ENCODE data around the gene IRS1. TPM values are rescaled to one million over a fixed set of nuclear protein-coding genes. Genes with fewer than 3 reads are reported as not detected.

The IRS1 gene
- total RNA-seq, 1 experiment from 2014 or later: 38.8 TPM

DNA sequence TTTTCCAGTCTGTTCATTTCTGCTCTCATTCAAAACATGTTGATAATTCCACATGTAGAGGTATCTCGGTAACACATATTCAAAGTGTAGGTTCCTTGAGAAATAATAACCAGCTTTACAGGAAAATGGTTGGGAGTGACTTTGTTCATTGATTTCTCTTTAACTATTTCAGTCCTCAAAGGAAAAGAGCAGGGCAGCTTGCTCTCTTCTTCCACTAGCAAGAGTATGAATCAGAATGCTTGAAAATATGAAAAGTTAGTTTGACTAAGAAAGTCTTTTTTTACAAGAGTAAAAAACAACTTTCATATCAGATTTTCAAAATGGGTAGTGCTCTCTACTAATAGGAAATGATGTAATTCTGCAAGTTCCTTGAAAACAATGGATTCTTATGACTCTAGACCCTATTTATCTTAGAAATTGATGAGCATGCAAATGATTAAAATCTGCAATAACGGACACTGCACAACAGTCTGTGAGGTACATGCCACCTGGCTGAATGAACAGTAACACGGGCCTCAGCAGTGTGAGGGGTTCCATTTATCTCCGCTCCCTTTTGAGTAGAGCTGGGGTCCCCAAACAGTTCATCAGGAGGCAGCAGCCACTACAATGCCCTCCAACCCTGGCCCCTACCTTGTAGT is 65.6 kb downstream of the IRS1 start:
- no peak for ATAC-seq
- TF ChIP-seq EZH2phosphoT487 (IDR thresholded peaks at IDR 0.05; ENCODE audit: borderline replicate concordance, low read length) (no peak), EZH2 (IDR thresholded peaks at IDR 0.05; ENCODE audit: low read length, unreplicated experiment) (no peak)
- TF ChIP-seq, protein P1, sequence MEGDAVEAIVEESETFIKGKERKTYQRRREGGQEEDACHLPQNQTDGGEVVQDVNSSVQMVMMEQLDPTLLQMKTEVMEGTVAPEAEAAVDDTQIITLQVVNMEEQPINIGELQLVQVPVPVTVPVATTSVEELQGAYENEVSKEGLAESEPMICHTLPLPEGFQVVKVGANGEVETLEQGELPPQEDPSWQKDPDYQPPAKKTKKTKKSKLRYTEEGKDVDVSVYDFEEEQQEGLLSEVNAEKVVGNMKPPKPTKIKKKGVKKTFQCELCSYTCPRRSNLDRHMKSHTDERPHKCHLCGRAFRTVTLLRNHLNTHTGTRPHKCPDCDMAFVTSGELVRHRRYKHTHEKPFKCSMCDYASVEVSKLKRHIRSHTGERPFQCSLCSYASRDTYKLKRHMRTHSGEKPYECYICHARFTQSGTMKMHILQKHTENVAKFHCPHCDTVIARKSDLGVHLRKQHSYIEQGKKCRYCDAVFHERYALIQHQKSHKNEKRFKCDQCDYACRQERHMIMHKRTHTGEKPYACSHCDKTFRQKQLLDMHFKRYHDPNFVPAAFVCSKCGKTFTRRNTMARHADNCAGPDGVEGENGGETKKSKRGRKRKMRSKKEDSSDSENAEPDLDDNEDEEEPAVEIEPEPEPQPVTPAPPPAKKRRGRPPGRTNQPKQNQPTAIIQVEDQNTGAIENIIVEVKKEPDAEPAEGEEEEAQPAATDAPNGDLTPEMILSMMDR (conservative IDR thresholded peaks at IDR 0.05; ENCODE audit: low read depth, low read length): no peak
- Histone ChIP-seq H3K9me2 (replicated peaks; ENCODE audit: low read length) (no peaks in the 10 kb centered on the region), H3K27ac (ENCODE audit: low read length) (no peak overlapping the region), H3K4me1 (ENCODE audit: insufficient read depth, low read length) (no peaks in the 10 kb centered on the region), H3K27me3 (ENCODE audit: low read length) (no peaks in the 10 kb centered on the region), H3F3A (ENCODE audit: low read length, unreplicated experiment) (no peaks in the 10 kb centered on the region), H3K9me3 (ENCODE audit: low read length) (no peaks in the 10 kb centered on the region), H4K20me1 (ENCODE audit: low read length) (no peaks in the 10 kb centered on the region), H3K9ac (ENCODE audit: low read length) (no peak overlapping the region), H3K4me2 (ENCODE audit: low read length) (no peak overlapping the region), H2AFZ (ENCODE audit: low read length) (no peak overlapping the region), H3K79me2 (ENCODE audit: low read length) (peaks cover 28% of the 10 kb centered on the region), H3K4me3 (ENCODE audit: low read length) (no peak overlapping the region), H3K36me3 (ENCODE audit: low read depth, low read length) (peaks cover 46% of the 10 kb centered on the region)
- intact Hi-C loops (cut with micrococcal nuclease): no loop called here
- POLR2A ChIA-PET (ENCODE audit: unreplicated experiment): no interaction called here
- BruUV-seq (replicated peaks): no TSS peak
- no peak for DNase-seq
- CTCF ChIA-PET: no interaction called here

DNA sequence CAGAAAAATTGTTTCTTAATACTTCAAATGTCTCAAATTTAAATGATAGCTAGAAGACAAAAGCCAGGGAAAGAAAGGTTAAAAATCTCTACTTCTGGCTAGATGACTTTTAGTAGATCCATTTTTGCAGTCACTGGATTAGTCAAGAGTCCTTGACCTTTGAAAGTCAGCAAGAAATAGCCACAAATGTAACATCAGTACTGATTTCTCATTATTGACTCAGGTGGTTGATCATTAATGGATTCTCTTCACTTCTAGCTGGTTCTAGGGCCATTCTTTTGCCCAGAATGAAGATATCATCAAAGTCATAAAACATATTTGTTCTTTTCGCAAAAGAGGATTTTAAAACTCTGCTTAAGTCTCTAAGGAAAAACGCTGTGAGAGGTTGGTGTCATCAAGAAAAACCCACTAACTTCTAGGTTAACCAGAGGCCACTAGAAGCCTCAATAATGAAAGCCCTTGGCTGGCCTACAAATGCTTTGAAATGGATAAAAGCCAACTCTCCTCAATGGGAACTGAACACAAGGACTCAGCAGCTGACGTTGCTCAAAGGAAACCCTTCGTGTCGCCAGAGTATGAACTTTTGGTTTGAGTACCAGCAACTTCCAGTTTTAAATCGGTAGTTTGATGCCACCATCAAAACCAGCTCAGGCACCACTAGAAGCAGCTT is 66.3 kb downstream of the IRS1 start:
- no peak overlapping the region for H3K4me2 ChIP-seq (ENCODE audit: low read length)
- intact Hi-C loops (cut with micrococcal nuclease): no loop called here
- no peak overlapping the region for H3K27ac ChIP-seq (ENCODE audit: low read length)
- no peaks in the 10 kb centered on the region for H3K9me3 ChIP-seq (ENCODE audit: low read length)
- H3K4me3 ChIP-seq (ENCODE audit: low read length): no peak overlapping the region
- H2AFZ ChIP-seq (ENCODE audit: low read length): no peak overlapping the region
- no peaks in the 10 kb centered on the region for H4K20me1 ChIP-seq (ENCODE audit: low read length)
- H3K27me3 ChIP-seq (ENCODE audit: low read length): no peaks in the 10 kb centered on the region
- H3K9ac ChIP-seq (ENCODE audit: low read length): no peak overlapping the region
- DNase-seq (no peak), ATAC-seq (no peak)
- peaks cover 21% of the 10 kb centered on the region for H3K79me2 ChIP-seq (ENCODE audit: low read length)
- H3K9me2 ChIP-seq (replicated peaks; ENCODE audit: low read length): no peaks in the 10 kb centered on the region
- ChIA-PET CTCF (no interaction called here), POLR2A (ENCODE audit: unreplicated experiment) (no interaction called here)
- peaks cover 43% of the 10 kb centered on the region for H3K36me3 ChIP-seq (ENCODE audit: low read depth, low read length)
- no peaks in the 10 kb centered on the region for H3K4me1 ChIP-seq (ENCODE audit: insufficient read depth, low read length)
- BruUV-seq (replicated peaks): no TSS peak
- no peaks in the 10 kb centered on the region for H3F3A ChIP-seq (ENCODE audit: low read length, unreplicated experiment)
- TF ChIP-seq EZH2phosphoT487 (IDR thresholded peaks at IDR 0.05; ENCODE audit: borderline replicate concordance, low read length) (no peak), EZH2 (IDR thresholded peaks at IDR 0.05; ENCODE audit: low read length, unreplicated experiment) (no peak)
- TF ChIP-seq, protein P1 (conservative IDR thresholded peaks at IDR 0.05; ENCODE audit: low read depth, low read length): no peak

All from PC-3 (cell line).